Endodermal cell (in vitro differentiated cells): ENCODE results near the gene UBE2J1. TPM values are rescaled to one million over a fixed set of nuclear protein-coding genes. Genes with fewer than 3 reads are reported as not detected.

Experiments used
- DNase-seq: peaks from one replicate; pipeline ENCODE4 v3.0.0-alpha.2; 2017
- H3K27ac ChIP-seq: 2 replicates; pipeline ENCODE4 v1.5.1; 2013; ENCODE audit warnings: mild to moderate bottlenecking, low read depth, low read length, moderate library complexity
- H3K27me3 ChIP-seq: 2 replicates; pipeline ENCODE4 v1.6.1; 2013; ENCODE audit warnings: mild to moderate bottlenecking, low read length, moderate library complexity; ENCODE audit not compliant: insufficient read depth, control insufficient read depth, poor library complexity, severe bottlenecking
- H3K36me3 ChIP-seq: 2 replicates; pipeline ENCODE4 v1.7.0; 2013; ENCODE audit warnings: mild to moderate bottlenecking, low read length, moderate library complexity; ENCODE audit not compliant: control insufficient read depth, insufficient read depth
- H3K4me1 ChIP-seq: one replicate; pipeline ENCODE4 v1.7.0; 2013; ENCODE audit warnings: low read length; ENCODE audit not compliant: control insufficient read depth, insufficient read depth
- H3K4me3 ChIP-seq: 2 replicates; pipeline ENCODE4 v1.5.1; 2013; ENCODE audit warnings: mild to moderate bottlenecking, low read length, moderate library complexity
- H3K9ac ChIP-seq: 2 replicates; pipeline ENCODE4 v1.6.1; 2013; ENCODE audit warnings: mild to moderate bottlenecking, low read length, moderate library complexity; ENCODE audit not compliant: poor library complexity, severe bottlenecking; ENCODE audit errors: extremely low read depth
- H3K9me3 ChIP-seq: 2 replicates; pipeline ENCODE4 v1.6.1; 2013; ENCODE audit warnings: mild to moderate bottlenecking, low read length, moderate library complexity; ENCODE audit not compliant: control insufficient read depth
- H3K27ac Mint-ChIP-seq: 2 replicates; pipeline ENCODE4 v1.8.0; 2020; ENCODE audit warnings: mixed read lengths
- H3K27me3 Mint-ChIP-seq: 2 replicates; pipeline ENCODE4 v1.8.0; 2021; ENCODE audit warnings: mild to moderate bottlenecking, mixed read lengths; ENCODE audit not compliant: insufficient read depth
- H3K36me3 Mint-ChIP-seq: 2 replicates; pipeline ENCODE4 v1.8.0; 2020; ENCODE audit warnings: low read depth, mixed read lengths
- H3K4me1 Mint-ChIP-seq: 2 replicates; pipeline ENCODE4 v1.8.0; 2020; ENCODE audit warnings: mixed read lengths
- H3K4me3 Mint-ChIP-seq: 2 replicates; pipeline ENCODE4 v1.8.0; 2020; ENCODE audit warnings: mild to moderate bottlenecking, moderate library complexity, mixed read lengths
- H3K9me3 Mint-ChIP-seq: 2 replicates; pipeline ENCODE4 v1.8.0; 2020; ENCODE audit warnings: mild to moderate bottlenecking, mixed read lengths
- CTCF ChIP-seq: fragments of 200-600 bp; sonication (generic); conservative IDR thresholded peaks from 2 replicates; pipeline ENCODE4 v1.5.0; 2021; ENCODE audit warnings: antibody characterized with exemption, mild to moderate bottlenecking
- WGBS, 2 experiments: methylation state at CpG; one replicate each; pipeline versions ENCODE4 v1.1.5 to v1.1.7; 2013; ENCODE audit warnings: missing lambda C conversion rate in 2 of 2, mixed read lengths in 1 of 2; ENCODE audit not compliant: insufficient coverage in 1 of 2, insufficient read length in 1 of 2; 5-methylcytosine and 5-hydroxymethylcytosine counted together
- total RNA-seq, 2 donors: library from RNA; stranded (reverse); fragmentation: NEBNext Ultra II Directional in 1 of 2; extraction: Animal tissue kit (Norgen Biotek cat#: 25700) in 1 of 2; gene quantifications; 2 replicates in 1 of 2; 3 replicates in 1 of 2; pipeline ENCODE4 v1.2.1, GENCODE V29; 2021

UBE2J1 gene
- total RNA-seq, 2 donors from 2014 or later, result 20.1 to 21.9 TPM

GRCh38 chr6:89355511-89356194 lies 3.1 kb upstream of the UBE2J1 start:
- H3K27ac ChIP-seq, result no peak overlapping the region
- no peak for TF ChIP-seq CTCF
- no peaks in the 10 kb centered on the region for H3K9me3 ChIP-seq
- H3K4me1 ChIP-seq, result peaks cover 3% of the 10 kb centered on the region
- Mint-ChIP-seq H3K4me3 (no peak overlapping the region), H3K36me3 (no peaks in the 10 kb centered on the region), H3K9me3 (no peaks in the 10 kb centered on the region), H3K27ac (no peak overlapping the region), H3K27me3 (peaks cover 31% of the 10 kb centered on the region), H3K4me1 (peaks cover 29% of the 10 kb centered on the region)
- no peak overlapping the region for H3K4me3 ChIP-seq
- H3K36me3 ChIP-seq, result no peaks in the 10 kb centered on the region
- peaks cover 5% of the 10 kb centered on the region for H3K27me3 ChIP-seq
- 95% methylated on average over 2 of the region's 2 CpGs; no CpG with 5 or more reads in 1 of the 2 experiments for WGBS, 2 experiments
- no peak for DNase-seq
- no peak overlapping the region for H3K9ac ChIP-seq

DNA sequence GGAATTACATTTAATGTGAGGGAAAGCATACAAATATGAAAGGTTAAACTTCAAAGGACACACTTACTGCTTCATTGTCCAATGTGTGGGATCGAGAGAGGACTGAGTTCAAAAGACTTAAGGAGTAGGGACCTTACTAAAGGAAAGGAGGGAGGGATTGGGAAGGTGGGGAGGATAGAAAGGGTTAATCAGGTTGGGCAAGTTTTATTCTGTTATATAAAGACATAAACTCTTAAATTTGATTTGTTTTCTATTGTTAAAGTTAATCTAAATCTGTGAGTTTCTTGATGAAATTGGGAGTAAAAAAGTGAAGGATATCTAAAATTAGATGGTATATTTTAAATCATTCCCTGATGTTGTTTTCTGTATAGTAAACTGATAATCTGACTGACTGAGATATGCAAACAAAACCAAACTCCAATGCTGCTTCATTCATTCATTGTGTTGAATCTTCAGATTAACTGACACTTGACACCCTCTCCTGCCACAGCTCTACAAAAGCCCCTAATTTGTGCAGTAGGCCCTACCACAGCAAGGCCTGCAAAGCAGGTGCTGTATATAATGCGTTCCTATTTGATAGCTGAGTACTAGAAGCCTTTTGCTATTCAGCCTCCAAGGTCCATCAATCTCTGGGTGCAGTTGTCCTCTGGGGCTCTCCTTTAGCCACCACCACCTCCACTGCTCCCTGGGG lies 1.3 kb upstream of the UBE2J1 start:
- peak overlapping the region; percentile 96 for H3K4me3 ChIP-seq
- H3K27me3 ChIP-seq, result peaks cover 5% of the 10 kb centered on the region
- WGBS, 2 experiments, result 80 to 97% methylated on average over 1 to 2 of the region's 2 CpGs
- peak overlapping the region; percentile 88 for H3K9ac ChIP-seq
- no peaks in the 10 kb centered on the region for H3K9me3 Mint-ChIP-seq
- H3K27me3 Mint-ChIP-seq, result peaks cover 25% of the 10 kb centered on the region
- peak overlapping the region; percentile 71 for H3K4me3 Mint-ChIP-seq
- H3K27ac ChIP-seq, result no peak overlapping the region
- H3K9me3 ChIP-seq, result no peaks in the 10 kb centered on the region
- H3K27ac Mint-ChIP-seq, result peak overlapping the region; percentile 62
- peaks cover 3% of the 10 kb centered on the region for H3K4me1 ChIP-seq
- H3K4me1 Mint-ChIP-seq, result peaks cover 30% of the 10 kb centered on the region
- DNase-seq, result no peak
- no peaks in the 10 kb centered on the region for H3K36me3 ChIP-seq
- H3K36me3 Mint-ChIP-seq, result peaks cover 5% of the 10 kb centered on the region
- TF ChIP-seq CTCF, result no peak

GRCh38 chr6:89353118-89353556 lies 615 bp upstream of the UBE2J1 start:
- Histone ChIP-seq H3K9ac (peak overlapping the region; percentile 88), H3K4me3 (peak overlapping the region; percentile 96), H3K4me1 (peaks cover 3% of the 10 kb centered on the region), H3K27ac (peak overlapping the region; percentile 94), H3K36me3 (no peaks in the 10 kb centered on the region), H3K27me3 (peaks cover 5% of the 10 kb centered on the region), H3K9me3 (no peaks in the 10 kb centered on the region)
- no peaks in the 10 kb centered on the region for H3K9me3 Mint-ChIP-seq
- peaks cover 5% of the 10 kb centered on the region for H3K36me3 Mint-ChIP-seq
- H3K4me1 Mint-ChIP-seq, result peaks cover 34% of the 10 kb centered on the region
- WGBS, 2 experiments, result 56 to 94% methylated on average over 12 to 27 of the region's 27 CpGs
- peak overlapping the region; percentile 71 for H3K4me3 Mint-ChIP-seq
- no peak for TF ChIP-seq CTCF
- DNase-seq, result no peak
- peaks cover 21% of the 10 kb centered on the region for H3K27me3 Mint-ChIP-seq
- peak overlapping the region; percentile 62 for H3K27ac Mint-ChIP-seq
